Left forelimb (tissue), 1 donor: ENCODE results near the gene STH.

Experiments used
- DNase-seq: peaks from one replicate; pipeline ENCODE4 v3.0.0-alpha.2; 2018; ENCODE audit warnings: low spot score

The STH gene

DNA sequence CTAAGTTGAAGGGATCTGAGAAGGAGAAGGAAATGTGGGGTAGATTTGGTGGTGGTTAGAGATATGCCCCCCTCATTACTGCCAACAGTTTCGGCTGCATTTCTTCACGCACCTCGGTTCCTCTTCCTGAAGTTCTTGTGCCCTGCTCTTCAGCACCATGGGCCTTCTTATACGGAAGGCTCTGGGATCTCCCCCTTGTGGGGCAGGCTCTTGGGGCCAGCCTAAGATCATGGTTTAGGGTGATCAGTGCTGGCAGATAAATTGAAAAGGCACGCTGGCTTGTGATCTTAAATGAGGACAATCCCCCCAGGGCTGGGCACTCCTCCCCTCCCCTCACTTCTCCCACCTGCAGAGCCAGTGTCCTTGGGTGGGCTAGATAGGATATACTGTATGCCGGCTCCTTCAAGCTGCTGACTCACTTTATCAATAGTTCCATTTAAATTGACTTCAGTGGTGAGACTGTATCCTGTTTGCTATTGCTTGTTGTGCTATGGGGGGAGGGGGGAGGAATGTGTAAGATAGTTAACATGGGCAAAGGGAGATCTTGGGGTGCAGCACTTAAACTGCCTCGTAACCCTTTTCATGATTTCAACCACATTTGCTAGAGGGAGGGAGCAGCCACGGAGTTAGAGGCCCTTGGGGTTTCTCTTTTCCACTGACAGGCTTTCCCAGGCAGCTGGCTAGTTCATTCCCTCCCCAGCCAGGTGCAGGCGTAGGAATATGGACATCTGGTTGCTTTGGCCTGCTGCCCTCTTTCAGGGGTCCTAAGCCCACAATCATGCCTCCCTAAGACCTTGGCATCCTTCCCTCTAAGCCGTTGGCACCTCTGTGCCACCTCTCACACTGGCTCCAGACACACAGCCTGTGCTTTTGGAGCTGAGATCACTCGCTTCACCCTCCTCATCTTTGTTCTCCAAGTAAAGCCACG is 28.3 kb downstream of the STH start:
- DNase-seq, result no peak

DNA sequence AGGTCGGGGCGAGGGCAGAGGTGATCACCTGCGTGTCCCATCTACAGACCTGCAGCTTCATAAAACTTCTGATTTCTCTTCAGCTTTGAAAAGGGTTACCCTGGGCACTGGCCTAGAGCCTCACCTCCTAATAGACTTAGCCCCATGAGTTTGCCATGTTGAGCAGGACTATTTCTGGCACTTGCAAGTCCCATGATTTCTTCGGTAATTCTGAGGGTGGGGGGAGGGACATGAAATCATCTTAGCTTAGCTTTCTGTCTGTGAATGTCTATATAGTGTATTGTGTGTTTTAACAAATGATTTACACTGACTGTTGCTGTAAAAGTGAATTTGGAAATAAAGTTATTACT is 28.9 kb downstream of the STH start:
- DNase-seq, result no peak

DNA sequence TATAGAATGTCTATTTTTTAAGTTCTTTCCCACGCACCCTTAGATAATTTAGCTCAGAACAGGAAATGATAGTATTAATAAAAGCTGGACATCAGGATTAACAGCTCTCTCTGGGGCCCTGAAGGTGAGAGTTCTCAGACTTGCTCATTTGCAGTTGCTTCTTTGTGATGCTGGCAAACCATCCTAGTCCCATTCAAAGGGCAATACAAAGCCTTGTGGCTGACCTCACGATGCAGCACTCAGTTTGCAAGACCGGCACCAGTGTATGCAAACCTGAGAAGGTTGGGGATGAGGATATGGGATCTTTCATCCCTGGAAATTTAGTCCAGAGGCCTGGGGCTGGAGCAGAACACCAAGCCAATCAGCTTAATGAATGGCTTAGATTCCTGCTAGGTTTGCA is 29.3 kb downstream of the STH start:
- no peak for DNase-seq

DNA sequence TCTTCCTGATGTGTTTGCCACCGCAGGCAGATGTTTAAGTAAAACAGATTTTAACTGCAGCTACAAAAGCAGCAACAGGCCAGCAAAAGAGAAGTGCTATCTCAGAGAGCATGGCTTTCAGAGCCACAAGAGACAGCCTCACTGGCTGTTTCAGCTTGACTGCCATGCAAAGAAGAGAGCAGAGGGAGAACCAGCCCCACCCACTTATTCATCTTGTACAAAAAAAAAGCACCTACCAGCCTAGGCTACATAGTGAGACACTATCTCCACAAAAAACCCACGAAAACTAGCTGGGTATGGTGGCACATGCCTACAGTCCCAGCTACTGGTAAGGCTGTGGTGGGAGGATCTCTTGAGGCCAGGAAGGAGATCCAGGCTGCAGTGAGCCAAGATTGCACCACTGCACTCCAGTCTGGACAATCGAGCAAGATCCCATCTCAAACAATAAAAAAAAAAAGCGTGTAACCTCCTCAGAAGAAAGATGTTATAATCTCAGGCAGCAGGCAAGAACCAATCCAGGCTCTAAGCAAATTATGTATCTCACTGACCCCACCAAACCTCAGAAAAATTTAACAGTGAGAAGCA is 30.0 kb downstream of the STH start:
- DNase-seq, result no peak

DNA sequence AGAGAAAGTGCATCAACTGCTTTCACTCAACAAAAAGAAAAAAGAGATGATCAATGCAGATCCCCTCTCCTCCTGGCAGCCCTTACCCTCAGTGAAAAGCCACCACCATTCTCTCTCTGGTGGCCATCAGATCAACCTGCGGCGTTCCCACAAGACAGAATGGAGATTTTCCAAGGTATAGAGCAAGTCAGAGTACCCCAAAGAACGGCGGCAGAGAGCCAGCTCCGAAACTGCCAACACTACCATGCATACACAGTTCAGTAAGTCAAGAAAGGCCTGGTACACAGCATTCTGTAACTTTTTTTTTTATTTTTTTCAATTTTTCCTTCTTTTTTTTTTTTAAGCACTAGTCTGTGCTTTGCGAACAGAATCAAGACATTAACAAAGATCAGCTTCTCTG is 30.6 kb downstream of the STH start:
- DNase-seq, result no peak

DNA sequence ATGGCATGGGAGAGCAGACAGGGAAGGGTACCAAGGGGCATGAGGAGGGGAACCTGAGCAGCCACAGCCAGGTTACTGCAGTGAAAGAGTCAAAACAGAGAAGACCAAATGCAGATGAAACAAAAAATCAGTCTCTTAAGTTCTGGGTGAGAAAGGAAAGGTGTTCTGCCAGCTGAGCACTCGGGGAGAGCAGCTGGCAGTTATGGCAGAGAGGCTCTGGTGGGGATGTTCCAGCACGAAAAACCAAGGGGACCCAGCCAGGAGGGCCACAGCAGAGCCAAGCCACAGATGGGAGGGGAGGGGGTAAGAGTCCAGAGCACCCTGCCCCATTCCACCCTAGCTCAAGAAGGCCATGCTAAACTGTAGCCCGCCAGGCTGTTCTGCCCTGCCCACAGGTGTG is 31.7 kb downstream of the STH start:
- no peak for DNase-seq

DNA sequence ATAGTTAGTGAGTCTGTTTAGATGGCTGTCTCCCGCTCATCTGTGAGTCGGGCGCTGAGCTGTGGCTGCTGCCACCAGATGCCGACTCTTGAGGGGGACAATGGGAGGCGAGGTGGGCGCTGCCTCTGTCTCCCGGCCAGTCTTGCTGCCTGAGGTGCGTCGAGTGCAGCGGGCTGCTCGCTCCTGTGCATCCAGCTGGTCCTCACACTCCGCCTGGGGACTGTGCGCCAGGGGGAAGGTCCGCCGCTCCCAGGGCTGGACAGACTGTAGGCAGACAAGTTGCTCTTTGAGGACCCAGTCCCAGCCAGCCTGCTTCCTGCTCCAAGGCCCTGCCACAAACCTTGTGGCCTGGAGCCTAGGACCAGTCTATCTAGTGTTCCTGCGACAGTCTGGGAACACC is 32.4 kb downstream of the STH start:
- DNase-seq, result no peak

DNA sequence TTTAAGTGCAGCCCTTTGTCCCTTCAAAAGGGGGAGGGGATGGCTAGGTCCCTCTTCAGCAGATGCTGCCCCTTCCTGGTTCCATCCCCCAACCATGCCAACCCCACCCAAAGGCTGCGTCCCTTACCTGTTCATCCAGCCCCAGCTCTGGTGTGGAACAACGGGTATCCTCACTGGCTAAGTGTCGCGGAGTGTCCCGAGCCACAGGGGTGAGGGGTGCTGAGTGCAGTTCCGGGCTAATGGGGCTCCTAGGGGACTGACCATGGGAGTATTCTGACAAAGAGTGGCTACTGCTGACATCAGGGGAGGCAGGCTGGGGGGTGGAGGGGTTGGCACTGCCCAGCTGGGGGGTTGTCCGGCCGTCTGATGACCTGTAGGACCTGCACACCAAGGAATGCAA is 32.9 kb downstream of the STH start:
- no peak for DNase-seq

DNA sequence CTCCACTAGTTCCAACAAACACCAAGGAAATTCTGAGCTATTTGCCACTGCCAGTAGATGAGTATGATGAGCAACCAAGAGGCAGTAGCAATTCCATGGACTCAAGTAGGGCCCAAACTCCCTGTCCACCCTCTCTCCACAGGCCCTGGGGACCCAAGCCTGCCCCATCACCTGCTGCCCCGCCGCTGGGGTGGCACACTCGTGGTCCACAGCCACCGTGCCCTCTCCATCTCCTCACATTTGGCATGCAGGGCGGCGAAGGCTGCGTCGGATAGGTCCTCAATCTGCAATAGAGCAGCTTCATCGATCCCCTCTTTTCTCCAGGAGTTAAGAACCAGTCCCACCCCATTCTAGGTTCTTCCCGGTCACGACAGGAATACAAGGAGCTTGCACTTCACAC is 33.9 kb downstream of the STH start:
- DNase-seq, result no peak

DNA sequence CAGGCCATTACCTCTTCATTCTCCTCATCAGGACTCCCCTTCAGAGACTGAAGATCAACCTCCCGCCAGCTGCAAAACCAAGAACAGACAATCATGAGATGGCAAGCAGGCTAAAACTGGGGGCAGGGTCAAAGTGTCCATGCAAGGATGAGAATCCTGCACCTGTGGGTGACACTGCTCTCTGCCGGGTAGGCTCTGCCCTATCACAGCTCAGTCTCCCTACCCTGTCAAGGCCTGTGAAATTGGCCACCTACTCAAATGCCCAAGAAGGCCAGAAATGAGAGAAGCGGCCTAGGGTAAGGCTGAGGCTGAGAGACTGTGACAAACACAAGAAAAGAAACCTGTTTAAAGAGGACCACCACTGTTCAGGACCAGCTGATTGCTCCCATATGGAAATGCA is 34.3 kb downstream of the STH start:
- no peak for DNase-seq

DNA sequence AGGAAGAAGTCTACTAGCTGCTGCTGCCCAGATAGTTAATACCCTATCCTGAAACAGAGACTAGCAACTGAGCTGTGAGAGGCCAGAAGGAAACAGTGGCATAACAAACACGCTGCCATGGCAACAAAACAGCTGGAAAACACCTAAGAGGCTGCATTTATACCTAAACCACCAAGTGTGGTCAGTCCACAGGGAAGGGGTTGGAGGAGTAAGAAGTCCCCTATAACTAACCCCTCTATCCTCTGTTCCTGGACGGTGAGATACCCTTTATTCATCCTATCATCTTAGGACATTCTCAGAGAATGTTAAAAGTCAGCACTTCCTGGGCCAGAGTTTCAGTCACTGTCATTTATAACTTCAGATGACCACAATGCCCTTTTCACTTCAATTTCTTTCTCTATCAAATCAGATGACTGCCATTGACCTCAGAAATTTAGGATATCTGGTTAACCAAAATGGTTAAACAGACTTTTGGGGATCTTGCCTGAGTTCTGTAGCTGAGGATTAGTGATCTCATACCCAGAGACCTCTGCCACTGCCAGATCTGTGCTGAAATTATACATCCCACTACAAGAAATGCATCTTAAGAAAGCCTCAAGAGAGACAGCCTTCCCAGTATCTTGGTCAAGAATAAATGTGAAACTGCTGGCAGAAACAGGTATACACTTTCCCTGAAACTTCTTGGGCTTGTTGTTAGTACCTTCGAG is 36.2 kb downstream of the STH start:
- no peak for DNase-seq

DNA sequence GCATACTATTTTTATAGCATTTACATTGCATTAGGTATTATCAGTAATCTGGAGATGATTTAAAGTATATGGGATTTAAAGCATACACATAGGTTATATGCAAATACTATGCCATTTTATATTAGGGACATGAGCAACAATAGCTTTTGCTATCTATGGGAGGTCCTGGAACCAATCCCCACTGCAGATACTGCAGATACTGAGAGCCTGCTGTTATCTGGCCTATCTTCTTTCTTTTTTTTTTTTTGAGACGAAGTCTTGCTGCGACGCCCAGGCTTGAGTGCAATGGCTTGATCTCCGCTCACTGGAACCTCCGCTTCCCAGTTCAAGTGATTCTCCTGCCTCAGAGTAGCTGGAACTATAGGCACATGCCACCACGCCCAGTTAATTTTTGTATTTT is 37.4 kb downstream of the STH start:
- no peak for DNase-seq

DNA sequence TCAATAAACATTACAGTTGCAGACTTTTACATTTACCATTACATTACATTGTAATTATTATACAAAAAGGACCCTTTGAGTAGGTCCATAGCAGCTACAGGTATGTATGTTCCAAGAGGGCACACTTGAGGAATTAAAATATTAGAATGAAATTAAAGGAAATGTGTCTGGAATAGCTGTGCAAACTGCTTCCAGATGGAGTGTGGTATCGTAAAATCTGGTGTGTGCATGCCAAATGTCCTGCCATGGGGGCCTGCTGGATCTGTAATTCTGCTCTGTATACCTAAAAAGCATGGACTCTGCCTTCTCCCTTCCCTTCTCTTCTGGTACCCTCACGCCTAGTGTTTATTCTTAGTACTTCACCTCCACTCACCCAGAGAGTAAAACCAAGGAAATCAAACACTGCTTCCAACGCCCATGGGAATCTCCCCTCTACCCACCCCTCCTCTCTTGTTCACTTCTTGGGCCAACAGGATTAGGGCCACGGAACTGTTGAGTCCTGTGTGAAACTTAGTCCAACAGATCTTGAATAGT is 38.7 kb downstream of the STH start:
- no peak for DNase-seq

DNA sequence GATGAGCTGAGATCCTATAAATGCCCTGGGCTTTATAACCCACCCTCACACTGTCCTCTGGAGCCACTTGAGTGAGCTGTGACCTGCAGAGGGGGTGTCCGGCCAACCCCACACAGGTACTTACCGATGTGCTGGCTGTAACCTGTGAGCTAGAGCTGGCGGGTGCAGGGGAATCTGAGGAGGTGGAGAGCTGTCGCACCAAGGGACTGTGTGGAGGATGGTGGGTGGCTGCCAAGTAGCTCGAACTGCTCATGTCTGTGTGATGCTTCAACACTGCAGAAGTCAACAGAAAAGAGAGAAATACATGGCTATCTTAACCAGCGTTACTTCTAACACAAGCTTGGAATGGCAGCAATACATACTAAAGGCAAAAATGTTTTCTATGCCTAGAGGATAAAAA is 39.4 kb downstream of the STH start:
- DNase-seq, result no peak

DNA sequence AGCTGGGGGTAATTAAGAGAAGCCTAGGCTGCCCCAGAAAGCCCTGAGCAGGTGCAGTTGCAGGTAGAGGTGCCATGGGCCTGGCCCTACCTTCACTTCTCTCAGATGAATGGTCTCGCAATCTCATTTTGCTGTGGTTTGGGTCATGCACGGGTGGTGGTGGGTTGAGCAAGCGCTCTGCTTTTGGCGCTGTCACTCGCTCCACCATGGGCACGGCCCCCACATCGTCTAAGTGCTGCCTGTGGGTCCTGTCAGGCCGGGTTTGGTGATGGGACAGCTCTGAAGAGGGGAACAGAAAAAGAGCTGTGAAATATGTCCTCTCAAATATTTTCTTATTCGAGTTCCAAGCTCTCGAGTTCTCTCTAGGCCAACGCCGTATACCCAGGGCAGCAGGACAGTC is 39.9 kb downstream of the STH start:
- DNase-seq, result no peak

DNA sequence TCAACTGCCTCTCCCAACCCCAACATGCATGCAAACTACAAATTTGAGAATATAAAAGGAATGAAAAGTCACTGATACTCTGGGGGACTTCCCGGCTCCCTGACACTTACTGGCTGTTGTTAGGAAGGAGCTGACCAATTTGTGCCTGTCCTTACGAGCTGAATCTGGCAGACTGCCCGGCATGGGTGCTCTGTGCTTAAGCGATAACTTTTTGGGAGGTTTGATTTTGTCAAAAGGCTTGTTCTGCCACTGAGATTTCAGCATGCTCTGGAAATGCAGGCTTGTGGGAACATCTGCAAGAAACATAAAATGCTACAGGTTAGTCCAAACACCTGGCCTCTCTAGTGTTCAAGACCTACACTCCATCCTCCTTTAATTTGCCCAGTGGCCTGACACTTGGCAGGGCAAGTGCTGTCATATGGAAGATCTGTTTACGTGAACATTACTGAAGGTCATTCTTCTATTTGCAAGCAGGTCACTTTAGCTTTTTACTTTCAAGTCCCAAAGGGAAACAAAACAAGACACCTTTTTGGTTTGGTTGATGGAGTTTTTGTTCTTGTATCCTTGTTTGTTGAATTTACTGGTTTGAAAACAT is 40.6 kb downstream of the STH start:
- no peak for DNase-seq

DNA sequence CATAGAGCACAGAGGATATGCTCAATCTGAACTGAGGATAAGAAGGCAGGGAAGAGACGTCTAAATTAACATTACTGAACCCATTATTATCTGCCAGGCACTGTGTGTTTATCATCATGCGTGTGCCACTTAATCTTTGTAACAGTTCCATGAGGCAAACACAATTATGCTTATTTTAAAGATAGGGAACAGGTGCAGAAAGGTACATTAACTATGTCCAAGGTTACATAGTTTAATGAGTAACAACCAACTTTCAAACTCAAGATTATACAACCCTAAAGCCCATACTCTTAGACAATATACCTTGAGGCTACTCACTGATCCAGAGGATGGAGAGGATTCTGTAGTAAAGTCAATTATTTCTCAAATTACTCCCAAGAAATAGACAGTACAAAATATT is 43.2 kb downstream of the STH start:
- no peak for DNase-seq

DNA sequence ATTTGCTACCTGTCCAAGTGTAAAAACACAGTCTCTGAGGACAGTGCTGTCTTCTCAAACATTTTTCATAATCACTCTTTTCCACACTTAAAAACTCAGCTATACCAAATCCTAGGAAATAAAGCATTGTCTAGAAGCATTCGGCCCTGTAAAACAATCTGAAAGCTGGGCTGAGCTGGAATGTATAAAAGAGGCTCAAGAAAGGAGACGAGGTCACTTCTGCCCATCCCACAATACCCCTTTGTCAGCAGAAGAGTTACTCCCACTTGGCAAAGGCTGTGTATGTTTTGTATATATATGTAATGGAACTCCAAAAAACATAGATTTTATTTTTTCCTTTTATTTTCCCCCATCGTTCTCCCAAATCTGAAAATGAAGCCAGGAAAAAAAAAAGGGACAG is 43.9 kb downstream of the STH start:
- no peak for DNase-seq

DNA sequence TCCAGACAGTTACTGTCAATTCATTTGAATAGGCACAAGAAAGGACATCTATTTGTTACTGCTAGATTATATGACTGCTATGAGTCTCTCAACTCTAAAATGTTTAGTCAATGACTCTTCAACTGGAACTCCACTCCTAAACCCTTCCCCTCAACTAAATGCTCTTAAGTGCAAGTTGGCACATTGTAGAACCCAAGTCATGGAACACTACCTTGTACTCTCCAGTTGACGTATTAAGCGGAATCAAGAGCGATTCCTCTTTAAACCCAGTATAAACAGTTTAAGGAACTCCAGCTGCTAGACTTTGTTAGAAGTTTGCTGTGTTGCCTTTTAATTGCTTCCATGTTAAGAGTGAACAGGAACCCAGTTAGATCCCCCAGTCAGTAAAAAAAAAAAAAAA is 44.6 kb downstream of the STH start:
- no peak for DNase-seq

DNA sequence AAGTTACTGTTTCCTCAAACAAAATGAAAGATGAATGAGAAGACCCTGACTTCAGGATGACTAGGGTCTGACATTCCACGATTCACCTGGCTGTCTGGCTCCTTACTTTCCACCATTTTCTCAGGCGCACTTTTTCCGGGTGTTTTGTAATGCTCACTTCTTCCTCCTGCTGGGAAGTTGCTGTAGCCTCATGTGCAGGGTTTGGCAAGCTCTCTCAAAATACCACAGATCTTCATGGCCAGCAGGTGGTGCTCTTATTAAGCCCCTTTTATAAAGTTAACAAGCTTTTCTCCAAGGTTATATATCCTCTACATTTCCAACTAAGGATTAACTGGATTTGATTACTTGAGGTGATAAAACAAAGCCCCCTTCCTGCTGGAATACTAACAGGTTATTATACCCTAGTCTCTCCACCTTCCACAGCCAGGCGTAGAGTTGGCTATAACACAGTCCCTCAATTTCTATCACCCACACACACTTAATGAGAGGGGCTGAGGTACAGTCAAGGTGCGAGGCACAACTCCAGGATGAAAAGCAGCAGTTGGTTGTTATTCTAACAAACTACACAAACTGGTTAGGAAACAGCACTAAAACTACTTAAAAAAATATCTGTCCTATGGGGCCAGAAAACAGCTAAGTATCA is 45.4 kb downstream of the STH start:
- DNase-seq, result no peak

DNA sequence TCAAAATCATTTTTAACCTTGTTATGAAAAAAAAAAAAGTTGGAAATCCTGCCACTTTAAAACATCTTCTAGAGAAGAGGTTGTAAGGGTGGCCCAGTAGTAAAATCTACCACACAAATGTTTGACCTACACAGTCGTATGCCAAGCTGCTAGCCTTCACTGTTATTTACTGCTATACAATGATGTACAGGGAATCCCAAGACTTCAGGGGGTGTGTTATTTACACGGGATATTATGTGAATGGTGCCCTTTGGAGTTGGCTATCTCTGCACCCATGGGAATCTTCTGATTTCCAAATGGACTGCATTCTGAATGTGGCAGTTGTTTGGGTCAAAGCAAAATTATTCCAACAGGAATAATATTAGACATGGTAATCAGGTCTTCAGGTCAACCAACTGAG is 45.9 kb downstream of the STH start:
- no peak for DNase-seq

DNA sequence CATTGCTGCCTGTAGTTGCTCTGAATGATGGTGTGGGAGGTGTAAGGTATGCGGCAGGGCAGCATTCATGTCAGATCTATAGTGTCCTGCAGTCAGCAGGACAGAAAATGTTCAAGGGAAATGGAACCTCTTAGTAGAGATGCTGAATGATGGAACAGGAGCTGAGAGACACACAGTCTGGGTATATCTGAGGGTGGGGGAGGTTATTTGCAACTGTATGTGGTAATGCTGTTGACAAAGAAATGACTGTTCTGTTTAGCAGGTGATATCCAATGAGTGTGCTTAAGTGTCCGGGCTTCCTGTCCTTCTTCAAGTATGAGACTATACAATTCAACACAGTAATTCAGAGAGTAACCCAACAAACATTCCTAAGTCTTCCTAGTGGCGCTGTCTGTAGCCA is 46.6 kb downstream of the STH start:
- DNase-seq, result no peak
